ENCODE measurements around the gene DGCR8. TPM values are rescaled to one million over a fixed set of nuclear protein-coding genes. Genes with fewer than 3 reads are reported as not detected.

The DGCR8 gene
- total RNA-seq, 1 donor from 2014 or later, result 49.0 TPM

- DNase-seq (ENCODE audit: low spot score), result no peak
These were observed 10.1 kb downstream of the DGCR8 start for GRCh38 chr22:20089977-20090729.

- no peak for DNase-seq (ENCODE audit: low spot score)
These were observed 10.7 kb downstream of the DGCR8 start for GRCh38 chr22:20090730-20091240.

GRCh38 chr22:20091690-20092476 lies 11.8 kb downstream of the DGCR8 start:
- DNase-seq (ENCODE audit: low spot score), result no peak

- no peak for DNase-seq (ENCODE audit: low spot score)
These were observed 12.4 kb downstream of the DGCR8 start for GRCh38 chr22:20092477-20092854.

- no peak for DNase-seq (ENCODE audit: low spot score)
These were observed 13.6 kb downstream of the DGCR8 start for GRCh38 chr22:20093418-20094196.

- DNase-seq (ENCODE audit: low spot score), result no peak
These were observed 14.3 kb downstream of the DGCR8 start for GRCh38 chr22:20094197-20094807.

- no peak for DNase-seq (ENCODE audit: low spot score)
These were observed 15.5 kb downstream of the DGCR8 start for GRCh38 chr22:20095521-20095920.

GRCh38 chr22:20096574-20097420 lies 16.8 kb downstream of the DGCR8 start:
- no peak for DNase-seq (ENCODE audit: low spot score)

GRCh38 chr22:20099099-20099711 lies 19.2 kb downstream of the DGCR8 start:
- DNase-seq (ENCODE audit: low spot score), result no peak

- no peak for DNase-seq (ENCODE audit: low spot score)
These were observed 21.6 kb downstream of the DGCR8 start for GRCh38 chr22:20101638-20102037.

- no peak for DNase-seq (ENCODE audit: low spot score)
These were observed 22.3 kb downstream of the DGCR8 start for GRCh38 chr22:20102203-20102780.

GRCh38 chr22:20105456-20106204 lies 25.6 kb downstream of the DGCR8 start:
- no peak for DNase-seq (ENCODE audit: low spot score)

GRCh38 chr22:20106205-20106848 lies 26.3 kb downstream of the DGCR8 start:
- no peak for DNase-seq (ENCODE audit: low spot score)

- DNase-seq (ENCODE audit: low spot score), result no peak
These were observed 26.8 kb downstream of the DGCR8 start for GRCh38 chr22:20106849-20107237.

GRCh38 chr22:20107471-20107901 lies 27.4 kb downstream of the DGCR8 start:
- DNase-seq (ENCODE audit: low spot score), result no peak

GRCh38 chr22:20107951-20108756 lies 28.1 kb downstream of the DGCR8 start:
- no peak for DNase-seq (ENCODE audit: low spot score)

- DNase-seq (ENCODE audit: low spot score), result no peak
These were observed 28.8 kb downstream of the DGCR8 start for GRCh38 chr22:20108757-20109230.

Data from ureter (tissue), 1 donor.